ENCODE measurements around the gene MDC1.

Gene MDC1

DNA sequence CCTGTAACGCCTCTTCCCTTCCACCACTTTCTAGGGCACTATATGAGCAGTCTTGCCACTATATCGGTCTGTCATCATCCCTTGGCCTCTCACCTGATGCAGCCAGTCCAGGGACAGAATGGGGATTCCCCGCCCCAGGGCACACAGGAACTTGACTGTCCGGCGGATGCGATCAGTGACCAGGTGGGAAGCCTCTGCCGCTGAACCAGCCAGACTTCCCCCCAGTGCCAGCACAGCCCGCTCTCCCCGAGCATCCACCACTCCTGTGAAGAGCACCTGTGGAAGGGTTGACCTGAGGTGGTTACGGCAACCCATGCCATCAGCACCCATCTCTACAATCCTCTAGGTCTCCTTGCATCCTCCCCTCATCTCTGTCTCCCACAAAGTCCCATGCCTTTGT is 14.1 kb downstream of the MDC1 start:
- no peak for DNase-seq (ENCODE audit: low read depth, low spot score)

GRCh38 chr6:30700340-30700739 is 16.7 kb downstream of the MDC1 start:
- DNase-seq (ENCODE audit: low read depth, low spot score) = no peak

GRCh38 chr6:30696432-30696831 is 20.6 kb downstream of the MDC1 start:
- DNase-seq (ENCODE audit: low read depth, low spot score) = no peak

DNA sequence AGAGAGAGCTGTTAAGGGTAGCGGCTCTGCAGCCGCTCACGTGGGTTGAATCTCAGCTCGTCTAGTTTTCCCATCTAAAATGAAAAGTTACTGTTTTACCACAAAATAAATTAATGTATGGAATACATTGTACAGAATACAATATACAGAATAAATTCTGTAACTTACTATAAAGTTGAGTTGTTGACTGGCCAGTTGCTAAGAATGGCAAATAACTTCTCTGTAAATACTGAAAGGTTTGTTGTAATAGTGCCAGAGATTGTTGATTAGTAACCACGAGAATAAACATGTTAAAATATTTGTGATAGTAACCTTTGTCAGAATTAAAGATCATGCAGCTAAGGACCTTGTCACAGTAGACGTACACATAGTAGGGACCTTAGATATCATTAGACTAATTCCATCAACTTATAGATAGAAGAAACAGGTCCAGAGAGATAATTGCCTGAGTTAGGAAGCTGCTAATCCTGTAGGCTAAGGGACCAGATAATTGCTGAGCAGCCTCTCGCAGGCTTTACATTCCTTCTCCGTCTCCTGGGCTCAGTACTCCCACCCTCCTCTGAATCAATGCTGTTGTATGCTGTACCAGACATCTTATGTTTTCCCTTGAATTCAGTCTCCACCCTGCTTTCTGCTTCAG is 25.8 kb downstream of the MDC1 start:
- no peak for DNase-seq (ENCODE audit: low read depth, low spot score)

GRCh38 chr6:30690403-30691207 is 26.5 kb downstream of the MDC1 start, which contains the start of gene NRM:
NRM (minus strand) TSS chr6:30690984; CDS start chr6:30690974, 10 bp downstream.
- peak; percentile 38 for DNase-seq (ENCODE audit: low read depth, low spot score)

DNA sequence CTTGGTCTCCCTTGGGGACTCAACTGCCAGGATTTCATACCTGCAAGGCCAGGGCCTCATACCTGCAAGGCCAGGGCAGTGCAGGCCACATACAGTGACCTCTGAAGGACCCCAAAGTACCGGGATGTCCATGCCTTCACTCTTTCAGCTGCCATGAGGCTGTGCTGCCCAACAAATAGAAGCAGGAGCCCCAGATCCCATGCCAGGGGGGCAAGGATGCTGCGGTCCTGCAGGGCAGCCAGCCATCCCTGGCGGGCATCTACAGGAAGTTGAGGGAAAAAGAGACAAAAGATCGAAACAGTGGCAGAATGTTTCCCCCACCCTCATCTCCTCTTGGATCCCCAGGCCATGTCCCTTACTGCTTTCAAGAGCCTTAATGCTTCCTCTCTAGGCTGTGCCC is 27.1 kb downstream of the MDC1 start:
- no peak for DNase-seq (ENCODE audit: low read depth, low spot score)

- DNase-seq (ENCODE audit: low read depth, low spot score) = no peak
Observed at GRCh38 chr6:30689022-30689865, 27.8 kb downstream of the MDC1 start.

DNA sequence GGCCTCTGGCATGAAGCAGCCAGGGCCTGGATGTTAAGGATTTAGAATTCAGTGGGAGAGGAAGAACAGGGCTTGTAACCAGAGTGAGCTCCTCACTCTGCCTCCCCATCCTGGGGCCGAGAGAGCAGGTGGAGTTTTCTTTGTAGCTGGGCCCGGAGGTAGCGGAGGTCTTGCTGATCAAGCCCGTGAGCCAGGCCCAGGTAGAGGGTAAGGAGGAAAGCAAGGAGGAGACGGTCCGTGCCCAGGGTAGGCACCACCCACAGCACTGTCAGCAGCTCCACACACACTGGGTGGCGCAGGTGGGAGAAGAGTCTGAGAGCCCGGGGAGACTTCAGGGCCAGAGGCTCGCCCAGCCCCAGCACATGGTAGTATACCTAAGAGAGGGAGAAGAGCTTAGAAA is 28.5 kb downstream of the MDC1 start:
- DNase-seq (ENCODE audit: low read depth, low spot score) = no peak

GRCh38 chr6:30687659-30688431 is 29.2 kb downstream of the MDC1 start:
- no peak for DNase-seq (ENCODE audit: low read depth, low spot score)

GRCh38 chr6:30686908-30687658 is 30.0 kb downstream of the MDC1 start:
- peak; percentile 47 for DNase-seq (ENCODE audit: low read depth, low spot score)

- DNase-seq (ENCODE audit: low read depth, low spot score) = peak; percentile 74
Observed at GRCh38 chr6:30686009-30686907, 30.8 kb downstream of the MDC1 start, which contains the start of gene PPP1R18. PPP1R18 (minus strand) TSS chr6:30686645; CDS start chr6:30686018, 627 bp downstream.

GRCh38 chr6:30685157-30686008 is 31.7 kb downstream of the MDC1 start:
- DNase-seq (ENCODE audit: low read depth, low spot score) = no peak

DNA sequence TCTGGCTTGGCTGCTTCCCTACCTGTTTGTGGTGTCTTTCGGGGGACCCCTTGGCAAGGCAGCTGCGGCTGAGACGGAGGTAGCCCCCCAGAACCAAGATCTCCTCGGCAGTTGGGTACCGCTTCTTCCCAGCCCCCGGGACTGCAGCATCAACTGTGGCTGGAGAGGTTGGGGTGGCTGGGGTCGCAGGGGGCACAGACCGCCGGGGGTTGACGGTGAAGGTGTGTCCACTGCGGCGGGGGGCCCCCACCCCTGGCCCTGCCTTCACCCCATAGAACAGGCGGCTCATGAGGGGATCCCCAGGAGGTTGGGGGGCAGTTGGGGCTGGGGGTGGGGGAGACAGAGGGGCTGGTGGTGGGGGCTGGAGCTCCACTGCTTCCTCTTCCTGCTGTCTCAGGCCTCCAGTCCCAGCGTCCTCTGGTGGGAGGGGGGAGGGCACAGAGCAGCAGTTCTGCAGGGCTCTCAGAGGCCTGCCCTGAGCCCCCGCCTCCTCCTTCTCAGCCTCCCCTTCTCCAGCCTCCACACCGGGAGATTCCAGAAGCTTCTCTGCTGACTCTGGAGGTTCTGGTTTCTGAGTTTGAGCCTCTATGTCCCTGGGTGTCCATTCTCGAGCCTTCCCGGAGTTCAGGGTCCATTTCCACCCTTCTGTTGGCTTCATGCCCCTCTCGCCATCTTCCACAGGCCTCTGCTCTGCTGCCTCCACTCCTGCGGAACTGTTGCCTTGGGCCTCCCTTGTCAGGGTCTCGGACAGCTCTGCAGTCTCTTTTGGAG is 32.5 kb downstream of the MDC1 start:
- DNase-seq (ENCODE audit: low read depth, low spot score) = no peak

GRCh38 chr6:30683980-30684338 is 33.1 kb downstream of the MDC1 start:
- DNase-seq (ENCODE audit: low read depth, low spot score) = no peak

- DNase-seq (ENCODE audit: low read depth, low spot score) = no peak
Observed at GRCh38 chr6:30683183-30683979, 33.7 kb downstream of the MDC1 start.

DNA sequence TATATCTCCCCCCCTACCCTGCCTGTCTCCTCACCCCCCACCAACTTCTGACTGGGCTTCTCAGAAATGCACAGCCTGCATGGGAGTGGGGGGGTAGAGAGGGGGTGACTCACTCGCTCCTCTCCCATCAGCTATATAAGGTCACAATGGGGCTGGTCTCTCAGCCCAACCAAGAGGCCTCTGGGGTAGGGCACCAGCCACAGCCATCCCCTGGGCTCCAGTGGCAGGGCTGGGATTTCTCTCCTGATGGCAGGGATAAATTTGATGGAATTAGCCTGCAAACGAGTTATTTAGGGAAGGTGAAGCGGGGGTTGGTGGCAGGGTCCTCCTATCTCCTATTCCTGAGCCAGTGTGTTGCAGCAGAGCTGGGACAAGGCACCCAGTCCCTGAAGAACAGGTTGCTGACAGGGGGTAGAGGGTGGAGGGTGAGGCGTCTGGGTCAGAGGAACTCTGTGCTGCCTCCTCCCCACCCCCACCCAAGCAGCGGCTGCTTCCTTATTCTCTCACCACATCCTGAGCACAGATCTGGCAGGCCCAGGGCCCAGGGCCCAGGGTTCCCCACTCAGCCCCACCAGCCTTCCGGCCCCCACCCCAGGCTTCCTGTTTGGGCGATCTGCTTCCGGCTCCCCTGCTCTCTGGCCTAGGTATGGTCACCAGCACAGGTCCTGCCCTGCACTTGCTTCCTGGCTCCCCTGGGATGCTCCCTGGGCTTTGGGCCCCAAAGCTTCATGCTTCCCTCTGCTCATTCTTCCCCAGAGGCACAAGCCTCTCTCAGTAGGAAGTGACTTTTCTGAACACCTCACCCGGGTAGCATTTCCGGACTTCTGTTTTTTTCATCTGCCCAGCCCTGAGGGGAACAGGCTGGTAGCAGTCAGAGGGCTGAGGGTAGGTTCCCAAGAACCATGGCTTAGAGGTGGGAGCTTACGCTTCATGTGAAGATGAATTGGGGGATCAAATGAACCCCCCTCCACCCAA is 34.7 kb downstream of the MDC1 start:
- DNase-seq (ENCODE audit: low read depth, low spot score) = peak; percentile 79
